Mesodermal cell (in vitro differentiated cells): ENCODE results near the gene UQCRC1.
"Not testable (repeated sequence)": the region's sequence is repeated elsewhere in the genome, so short reads cannot be mapped to it uniquely, and the experiment has no call there.

ENCODE experiments used
- H3K27ac ChIP-seq: 2 replicates; pipeline ENCODE4 v1.7.0; 2013; ENCODE audit warnings: mild to moderate bottlenecking, low read depth, low read length, moderate library complexity; ENCODE audit not compliant: severe bottlenecking
- H3K36me3 ChIP-seq: 2 replicates; pipeline ENCODE4 v1.7.1; 2013; ENCODE audit warnings: mild to moderate bottlenecking, low read length, moderate library complexity; ENCODE audit not compliant: control insufficient read depth, insufficient read depth
- H3K4me1 ChIP-seq: one replicate; pipeline ENCODE4 v1.7.1; 2013; ENCODE audit warnings: mild to moderate bottlenecking, low read length; ENCODE audit not compliant: insufficient read depth, control insufficient read depth, poor library complexity, severe bottlenecking
- H3K4me3 ChIP-seq: 2 replicates; pipeline ENCODE4 v1.7.0; 2013; ENCODE audit warnings: low read length, control low read depth, mild to moderate bottlenecking; ENCODE audit not compliant: insufficient read depth, poor library complexity, severe bottlenecking; ENCODE audit errors: extremely low read depth
- H3K9me3 ChIP-seq: 2 replicates; pipeline ENCODE4 v1.7.1; 2013; ENCODE audit warnings: mild to moderate bottlenecking, low read length, moderate library complexity; ENCODE audit not compliant: control insufficient read depth
- WGBS, 2 experiments: methylation state at CpG; one replicate each; pipeline ENCODE4 v1.1.5; 2013; ENCODE audit warnings: missing lambda C conversion rate in 2 of 2; ENCODE audit not compliant: insufficient coverage in 2 of 2; 5-methylcytosine and 5-hydroxymethylcytosine counted together

The UQCRC1 gene

GRCh38 chr3:48553361-48553760 is 56.1 kb downstream of the UQCRC1 start:
- peaks cover 23% of the 10 kb centered on the region for H3K36me3 ChIP-seq
- WGBS, 2 experiments = 91% methylated on average over 4 of the region's 5 CpGs
- H3K4me1 ChIP-seq = no peaks in the 10 kb centered on the region
- H3K4me3 ChIP-seq = no peak overlapping the region
- H3K9me3 ChIP-seq = no peaks in the 10 kb centered on the region
- H3K27ac ChIP-seq = no peak overlapping the region

- WGBS, 2 experiments = 92 to 94% methylated on average over 14 of the region's 14 CpGs
- Histone ChIP-seq H3K9me3 (no peaks in the 10 kb centered on the region), H3K4me3 (no peak overlapping the region), H3K36me3 (peaks cover 32% of the 10 kb centered on the region), H3K27ac (no peak overlapping the region), H3K4me1 (no peaks in the 10 kb centered on the region)
Measured at GRCh38 chr3:48552111-48552951, 57.1 kb downstream of the UQCRC1 start.

- not testable (repeated sequence) for H3K9me3 ChIP-seq, H3K4me3 ChIP-seq, H3K27ac ChIP-seq, H3K4me1 ChIP-seq
- WGBS, 2 experiments = 79 to 86% methylated on average over 4 to 7 of the region's 7 CpGs
- H3K36me3 ChIP-seq = peaks cover 39% of the 10 kb centered on the region
Measured at GRCh38 chr3:48551651-48552050, 57.8 kb downstream of the UQCRC1 start.
